ENCODE data around the gene FUT2. TPM values are rescaled to one million over a fixed set of nuclear protein-coding genes. Genes with fewer than 3 reads are reported as not detected.

FUT2 gene
- total RNA-seq = 0.20 TPM in 1 of 3 replicates, not detected in the others

- H3K27me3 Mint-ChIP-seq (ENCODE audit: low read depth) = peaks cover 42% of the 10 kb centered on the region
- no peaks in the 10 kb centered on the region for H3K9me3 Mint-ChIP-seq
- DNase-seq (ENCODE audit: low spot score in 2 of 2, unreplicated experiment in 2 of 2) = no peak
- TF ChIP-seq CTCF (IDR thresholded peaks at IDR 0.05; ENCODE audit: unreplicated experiment) = no peak
- no peak within 1 kb of the TSS for H3K27ac Mint-ChIP-seq
- H3K4me3 Mint-ChIP-seq = peak within 1 kb of the TSS; percentile 59
- peaks cover 15% of the 10 kb centered on the region for H3K4me1 Mint-ChIP-seq
- H3K36me3 Mint-ChIP-seq = peaks cover 18% of the 10 kb centered on the region
Observed at GRCh38 chr19:48695743-48696352, at the start of gene FUT2. Gene FUT2 (plus strand): TSS chr19:48695971. CDS start chr19:48702957, 6,986 bp downstream.

GRCh38 chr19:48646001-48646721 is 49.6 kb upstream of the FUT2 start, which contains the start of gene CA11:
Gene CA11 (minus strand): TSS chr19:48646187. CDS start chr19:48645632, 555 bp downstream.
- Mint-ChIP-seq H3K36me3 (peaks cover 7% of the 10 kb centered on the region), H3K4me3 (peak within 1 kb of the TSS; percentile 81), H3K4me1 (peaks cover 18% of the 10 kb centered on the region), H3K27me3 (ENCODE audit: low read depth) (no peaks in the 10 kb centered on the region), H3K27ac (peak within 1 kb of the TSS; percentile 95), H3K9me3 (no peaks in the 10 kb centered on the region)
- peak; percentile 87 to 93 for DNase-seq (ENCODE audit: low spot score in 2 of 2, unreplicated experiment in 2 of 2)
- peak; percentile 72 for TF ChIP-seq CTCF (IDR thresholded peaks at IDR 0.05; ENCODE audit: unreplicated experiment)

- Mint-ChIP-seq H3K27me3 (ENCODE audit: low read depth) (no peaks in the 10 kb centered on the region), H3K27ac (no peak overlapping the region), H3K36me3 (peaks cover 4% of the 10 kb centered on the region), H3K4me1 (peaks cover 18% of the 10 kb centered on the region), H3K9me3 (no peaks in the 10 kb centered on the region), H3K4me3 (peak overlapping the region; percentile 81)
- DNase-seq (ENCODE audit: low spot score in 2 of 2, unreplicated experiment in 2 of 2) = no peak
- TF ChIP-seq CTCF (IDR thresholded peaks at IDR 0.05; ENCODE audit: unreplicated experiment) = no peak
Observed at GRCh38 chr19:48646722-48647216, 49.0 kb upstream of the FUT2 start.

- H3K27me3 Mint-ChIP-seq (ENCODE audit: low read depth) = no peaks in the 10 kb centered on the region
- TF ChIP-seq CTCF (IDR thresholded peaks at IDR 0.05; ENCODE audit: unreplicated experiment) = no peak
- H3K27ac Mint-ChIP-seq = no peak overlapping the region
- no peaks in the 10 kb centered on the region for H3K9me3 Mint-ChIP-seq
- H3K36me3 Mint-ChIP-seq = no peaks in the 10 kb centered on the region
- no peak for DNase-seq (ENCODE audit: low spot score in 2 of 2, unreplicated experiment in 2 of 2)
- H3K4me1 Mint-ChIP-seq = peaks cover 18% of the 10 kb centered on the region
- no peak overlapping the region for H3K4me3 Mint-ChIP-seq
Observed at GRCh38 chr19:48648134-48648533, 47.6 kb upstream of the FUT2 start.

GRCh38 chr19:48650974-48651682 is 44.6 kb upstream of the FUT2 start:
- H3K27me3 Mint-ChIP-seq (ENCODE audit: low read depth) = no peaks in the 10 kb centered on the region
- no peak overlapping the region for H3K27ac Mint-ChIP-seq
- no peaks in the 10 kb centered on the region for H3K36me3 Mint-ChIP-seq
- H3K4me1 Mint-ChIP-seq = peaks cover 10% of the 10 kb centered on the region
- DNase-seq (ENCODE audit: low spot score in 2 of 2, unreplicated experiment in 2 of 2) = no peak
- H3K4me3 Mint-ChIP-seq = no peak overlapping the region
- TF ChIP-seq CTCF (IDR thresholded peaks at IDR 0.05; ENCODE audit: unreplicated experiment) = no peak
- H3K9me3 Mint-ChIP-seq = no peaks in the 10 kb centered on the region
